Mesendoderm (in vitro differentiated cells): ENCODE results near the gene U2AF2. TPM values are rescaled to one million over a fixed set of nuclear protein-coding genes. Genes with fewer than 3 reads are reported as not detected.

Experiments used
- DNase-seq: peaks from one replicate; pipeline ENCODE4 v3.0.0; 2013
- H2AK5ac ChIP-seq: 2 replicates; pipeline ENCODE4 v1.6.1; 2013; ENCODE audit warnings: low read length, inconsistent platforms
- H2BK120ac ChIP-seq: 2 replicates; pipeline ENCODE4 v1.6.1; 2013; ENCODE audit warnings: low read depth, mild to moderate bottlenecking, low read length, moderate library complexity, mixed read lengths
- H2BK15ac ChIP-seq: replicated peaks from 2 replicates; pipeline ENCODE4 v1.6.1; 2013; ENCODE audit warnings: low read depth, mild to moderate bottlenecking, moderate library complexity
- H2BK5ac ChIP-seq: 2 replicates; pipeline ENCODE4 v1.6.1; 2013; ENCODE audit warnings: low read length, inconsistent platforms
- H3K18ac ChIP-seq: 2 replicates; pipeline ENCODE4 v1.6.1; 2013; ENCODE audit warnings: mild to moderate bottlenecking, low read length, mixed read lengths
- H3K23ac ChIP-seq: one replicate; pipeline ENCODE4 v1.6.1; 2013; ENCODE audit warnings: low read length
- H3K27ac ChIP-seq: 2 replicates; pipeline ENCODE4 v1.5.1; 2013; ENCODE audit warnings: low read depth, mild to moderate bottlenecking, inconsistent platforms, low read length, moderate library complexity
- H3K27me3 ChIP-seq: 2 replicates; pipeline ENCODE4 v1.6.1; 2013; ENCODE audit warnings: low read length, control low read depth, mild to moderate bottlenecking, inconsistent platforms; ENCODE audit not compliant: insufficient read depth, poor library complexity
- H3K36me3 ChIP-seq: 2 replicates; pipeline ENCODE4 v1.6.1; 2013; ENCODE audit warnings: low read length, inconsistent platforms; ENCODE audit not compliant: control insufficient read depth, insufficient read depth
- H3K4ac ChIP-seq: one replicate; pipeline ENCODE4 v1.6.1; 2013; ENCODE audit warnings: low read depth, mild to moderate bottlenecking, low read length, moderate library complexity
- H3K4me1 ChIP-seq: 2 replicates; pipeline ENCODE4 v1.6.1; 2013; ENCODE audit warnings: low read depth, low read length, inconsistent platforms; ENCODE audit not compliant: control insufficient read depth
- H3K4me2 ChIP-seq: 2 replicates; pipeline ENCODE4 v1.6.1; 2013; ENCODE audit warnings: low read length
- H3K4me3 ChIP-seq: 2 replicates; pipeline ENCODE4 v1.5.1; 2013; ENCODE audit warnings: mild to moderate bottlenecking, low read length
- H3K56ac ChIP-seq: one replicate; pipeline ENCODE4 v1.6.1; 2013; ENCODE audit warnings: low read length
- H3K79me1 ChIP-seq: 2 replicates; pipeline ENCODE4 v1.6.1; 2013; ENCODE audit warnings: low read length, inconsistent platforms
- H3K79me2 ChIP-seq: 2 replicates; pipeline ENCODE4 v1.6.1; 2013; ENCODE audit warnings: mild to moderate bottlenecking, low read length; ENCODE audit not compliant: control insufficient read depth, insufficient read depth
- H3K9ac ChIP-seq: 2 replicates; pipeline ENCODE4 v1.6.1; 2013; ENCODE audit warnings: low read length, inconsistent platforms
- H4K5ac ChIP-seq: one replicate; pipeline ENCODE4 v1.6.1; 2013; ENCODE audit warnings: low read length
- H4K8ac ChIP-seq: one replicate; pipeline ENCODE4 v1.6.1; 2013; ENCODE audit warnings: low read depth, mild to moderate bottlenecking, control low read depth, low read length, moderate library complexity
- WGBS: extraction: QIAGEN DNeasy Blood & Tissue Kit; methylation state at CpG from one replicate; pipeline ENCODE4 v1.1.7; 2013; ENCODE audit warnings: low lambda C conversion rate, missing lambda C conversion rate; ENCODE audit not compliant: insufficient coverage; ENCODE audit errors: extremely low coverage; 5-methylcytosine and 5-hydroxymethylcytosine counted together
- polyA plus RNA-seq, 2 experiments: library from polyadenylated mRNA; stranded (reverse); fragments of 200-250 nt; gene quantifications; one replicate each; pipeline ENCODE4 v1.2.3, GENCODE V29; 2013

U2AF2 gene
- 204 TPM for polyA plus RNA-seq (2013, experiment 1 of 2)
- polyA plus RNA-seq (2013, experiment 2 of 2) = 201 TPM

DNA sequence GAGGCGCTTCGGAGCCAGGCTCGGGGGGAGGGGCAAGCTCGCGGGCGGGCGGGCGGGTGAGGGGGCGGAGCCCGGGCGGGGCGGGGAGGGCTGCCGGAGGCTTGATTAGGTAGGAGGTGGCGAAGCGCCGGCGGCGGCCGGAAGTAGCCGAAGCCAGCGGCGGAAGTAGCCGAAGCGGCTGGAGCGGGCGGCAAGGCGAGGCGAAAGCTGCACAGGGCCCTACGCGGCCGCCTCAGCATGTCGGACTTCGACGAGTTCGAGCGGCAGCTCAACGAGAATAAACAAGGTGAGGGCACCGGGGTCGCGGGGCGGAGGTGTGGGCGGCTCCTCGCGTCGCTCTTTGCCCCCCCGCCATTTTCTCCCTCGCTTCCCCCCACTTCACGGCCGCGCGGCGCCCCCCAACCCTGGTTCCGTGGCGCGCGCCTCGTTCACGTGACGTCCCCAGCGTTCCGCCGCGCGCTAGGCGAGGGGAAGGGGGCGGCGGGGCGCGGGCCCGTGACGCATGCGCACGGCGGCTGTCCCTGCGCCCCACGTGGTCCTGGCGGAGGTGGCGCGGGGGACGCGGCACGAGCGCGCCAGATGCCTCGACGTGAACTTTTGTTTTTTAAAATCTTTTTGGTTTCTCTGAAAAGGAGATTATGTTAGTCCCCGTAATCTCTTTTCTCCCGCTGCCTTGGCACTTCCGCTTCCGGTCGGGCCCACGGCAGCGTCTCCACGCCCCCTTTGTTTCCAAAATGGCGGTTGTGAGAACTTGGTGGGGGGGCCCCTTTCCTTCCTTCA lies at the start of gene U2AF2:
TSS of gene U2AF2 (plus strand) at position 168 of the 780 bp plus-strand sequence. CDS start at position 238, 70 bp downstream.
- peak within 1 kb of the TSS; percentile 68 for H4K5ac ChIP-seq
- peak within 1 kb of the TSS; percentile 84 for H2BK120ac ChIP-seq
- no peaks in the 10 kb centered on the region for H3K36me3 ChIP-seq
- peak within 1 kb of the TSS; percentile 81 for H3K4me3 ChIP-seq
- no peak within 1 kb of the TSS for H2AK5ac ChIP-seq
- H3K4me1 ChIP-seq = peaks cover 4% of the 10 kb centered on the region
- H3K23ac ChIP-seq = peak within 1 kb of the TSS; percentile 48
- peak within 1 kb of the TSS; percentile 98 for H3K4ac ChIP-seq
- H4K8ac ChIP-seq = peak within 1 kb of the TSS; percentile 56
- H3K9ac ChIP-seq = peak within 1 kb of the TSS; percentile 99
- H3K4me2 ChIP-seq = peak within 1 kb of the TSS; percentile 85
- peaks cover 47% of the 10 kb centered on the region for H3K79me2 ChIP-seq
- peak within 1 kb of the TSS; percentile 96 for H3K18ac ChIP-seq
- no peaks in the 10 kb centered on the region for H3K27me3 ChIP-seq
- H2BK15ac ChIP-seq = no peak within 1 kb of the TSS
- peak; percentile 92 for DNase-seq
- peak within 1 kb of the TSS; percentile 98 for H3K56ac ChIP-seq
- peak within 1 kb of the TSS; percentile 98 for H2BK5ac ChIP-seq
- peak within 1 kb of the TSS; percentile 96 for H3K27ac ChIP-seq
- H3K79me1 ChIP-seq = no peaks in the 10 kb centered on the region
- no CpG with 5 or more reads among the region's 95 CpGs for WGBS

DNA sequence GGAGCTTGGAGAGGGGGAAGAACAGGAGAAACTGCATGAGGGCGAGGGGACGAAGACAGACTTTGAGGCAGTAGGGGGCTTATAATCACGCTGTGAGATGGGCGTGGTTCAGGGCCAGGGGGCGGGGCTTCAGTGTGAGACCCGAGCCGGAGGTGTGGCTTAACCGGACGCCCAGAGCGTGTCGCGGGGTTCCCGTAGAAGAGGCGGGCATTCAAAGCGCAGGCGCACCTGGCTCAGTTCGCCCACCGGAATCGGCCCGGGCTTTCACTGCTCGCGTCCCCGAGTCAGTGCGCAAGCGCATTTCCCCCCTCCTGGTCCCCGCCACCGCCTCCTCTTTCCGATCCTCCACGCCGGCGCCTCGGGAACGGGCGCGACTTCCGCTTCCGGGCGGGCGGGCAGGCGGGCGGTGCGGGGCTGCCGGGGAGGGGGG lies 49.6 kb upstream of the U2AF2 start:
- H2AK5ac ChIP-seq = no peak overlapping the region
- no peak overlapping the region for H2BK5ac ChIP-seq
- H3K36me3 ChIP-seq = no peaks in the 10 kb centered on the region
- H3K27ac ChIP-seq = peak overlapping the region; percentile 97
- no peak overlapping the region for H2BK15ac ChIP-seq
- peak overlapping the region; percentile 12 for H3K4me3 ChIP-seq
- H3K23ac ChIP-seq = peak overlapping the region; percentile 24
- peak overlapping the region; percentile 69 for H3K9ac ChIP-seq
- no peak overlapping the region for H3K18ac ChIP-seq
- no peak overlapping the region for H4K8ac ChIP-seq
- H3K79me1 ChIP-seq = peaks cover 17% of the 10 kb centered on the region
- WGBS = no CpG with 5 or more reads among the region's 43 CpGs
- peaks cover 4% of the 10 kb centered on the region for H3K4me1 ChIP-seq
- H3K56ac ChIP-seq = peak overlapping the region; percentile 84
- H3K4me2 ChIP-seq = no peak overlapping the region
- no peak overlapping the region for H4K5ac ChIP-seq
- H3K4ac ChIP-seq = no peak overlapping the region
- H3K79me2 ChIP-seq = peaks cover 2% of the 10 kb centered on the region
- H3K27me3 ChIP-seq = no peaks in the 10 kb centered on the region
- no peak overlapping the region for H2BK120ac ChIP-seq
- peak; percentile 98 for DNase-seq

DNA sequence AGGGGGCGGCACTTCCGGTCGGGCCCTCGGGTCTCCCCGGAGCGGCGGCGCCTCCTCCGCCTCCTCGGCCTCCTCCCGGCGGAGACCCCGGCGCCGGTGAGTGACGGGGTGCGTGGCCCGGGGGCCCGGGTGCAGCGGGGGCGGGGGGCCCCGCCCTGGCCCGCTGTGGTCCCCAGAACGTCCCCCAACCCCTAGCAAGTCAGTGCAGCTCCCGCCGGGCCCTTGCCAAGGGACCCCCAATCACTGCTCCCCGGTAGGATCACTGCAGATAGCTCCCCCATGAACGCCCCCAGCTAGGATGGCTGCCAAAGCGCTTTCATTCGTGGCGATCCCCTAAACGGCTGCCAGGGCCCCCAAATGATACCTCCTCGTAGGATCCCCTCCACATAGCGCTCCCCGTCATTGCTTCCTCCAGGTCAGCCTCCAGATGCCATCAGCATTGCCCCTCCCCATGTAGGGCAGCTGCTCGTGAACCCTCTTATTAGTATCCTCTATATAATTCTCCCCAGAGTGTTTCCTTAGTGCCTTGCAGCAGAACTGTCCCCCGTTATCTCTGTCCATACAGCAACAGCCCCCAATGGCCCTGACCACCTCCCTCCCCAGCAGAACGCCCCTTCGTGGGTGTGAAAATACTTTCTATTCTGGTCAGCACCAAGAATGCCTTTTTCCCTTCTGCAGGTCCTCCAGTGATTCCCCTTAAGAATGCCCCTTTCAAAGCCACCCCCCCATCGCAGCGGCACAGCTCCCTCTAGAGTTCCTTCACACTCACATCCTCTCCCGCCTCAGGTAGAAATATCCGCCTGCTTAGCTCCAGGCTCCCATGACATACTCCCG lies 49.0 kb upstream of the U2AF2 start, which contains the start of gene ZNF865:
TSS of gene ZNF865 (plus strand) at position 11 of the 834 bp plus-strand sequence. CDS start 7,972 bp downstream, outside the sequence.
- no peaks in the 10 kb centered on the region for H3K36me3 ChIP-seq
- no CpG with 5 or more reads among the region's 44 CpGs for WGBS
- H3K4me2 ChIP-seq = peak within 1 kb of the TSS; percentile 94
- peaks cover 17% of the 10 kb centered on the region for H3K79me1 ChIP-seq
- peaks cover 2% of the 10 kb centered on the region for H3K79me2 ChIP-seq
- peaks cover 4% of the 10 kb centered on the region for H3K4me1 ChIP-seq
- H3K18ac ChIP-seq = peak within 1 kb of the TSS; percentile 93
- peak within 1 kb of the TSS; percentile 90 for H3K9ac ChIP-seq
- H3K4ac ChIP-seq = peak within 1 kb of the TSS; percentile 96
- peak within 1 kb of the TSS; percentile 73 for H2BK120ac ChIP-seq
- peak within 1 kb of the TSS; percentile 98 for H3K27ac ChIP-seq
- peak within 1 kb of the TSS; percentile 92 for H2BK5ac ChIP-seq
- peak within 1 kb of the TSS; percentile 97 for H2AK5ac ChIP-seq
- peak; percentile 97 for DNase-seq
- H3K56ac ChIP-seq = peak within 1 kb of the TSS; percentile 98
- no peak within 1 kb of the TSS for H2BK15ac ChIP-seq
- peak within 1 kb of the TSS; percentile 81 for H4K5ac ChIP-seq
- H3K27me3 ChIP-seq = no peaks in the 10 kb centered on the region
- peak within 1 kb of the TSS; percentile 86 for H3K4me3 ChIP-seq
- H4K8ac ChIP-seq = no peak within 1 kb of the TSS
- H3K23ac ChIP-seq = peak within 1 kb of the TSS; percentile 80

DNA sequence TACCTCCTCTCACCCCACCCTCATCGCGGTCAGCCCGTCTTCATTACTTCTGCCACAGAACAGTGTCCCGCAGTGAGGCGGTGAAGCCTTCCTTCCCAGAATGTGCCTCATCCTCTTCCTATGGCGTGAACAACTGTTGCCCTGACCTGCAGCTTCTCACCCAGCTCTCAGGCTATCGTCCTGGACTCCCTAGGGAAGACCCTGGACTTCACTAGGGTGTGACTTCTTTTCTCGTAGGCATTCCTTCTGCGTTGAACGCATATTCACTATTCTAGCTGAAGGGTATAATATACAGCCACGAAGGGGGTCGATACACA lies 48.4 kb upstream of the U2AF2 start:
- no CpG with 5 or more reads among the region's 12 CpGs for WGBS

DNA sequence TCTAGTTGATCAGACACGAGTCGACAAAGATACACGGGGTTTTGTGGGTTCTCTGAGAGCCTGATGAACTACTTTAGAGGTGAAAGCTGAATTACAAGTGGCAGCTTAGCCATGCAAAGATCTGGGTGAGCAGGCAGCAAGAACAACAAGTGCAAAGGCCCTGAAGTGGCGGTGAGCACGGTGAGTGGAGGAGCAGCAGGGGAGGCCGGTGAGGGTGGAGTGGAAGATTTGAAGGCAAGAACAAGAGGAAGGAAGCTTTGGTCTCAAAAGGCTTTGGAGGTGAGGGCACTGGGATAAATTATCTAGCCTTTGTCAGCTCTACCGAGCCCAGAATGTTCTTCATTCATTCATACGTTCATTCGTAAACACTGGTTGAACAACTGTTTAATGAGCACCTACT lies 48.0 kb upstream of the U2AF2 start:
- H3K4me3 ChIP-seq = no peak overlapping the region
- H3K56ac ChIP-seq = peak overlapping the region; percentile 92
- H2AK5ac ChIP-seq = no peak overlapping the region
- DNase-seq = no peak
- peak overlapping the region; percentile 85 for H3K9ac ChIP-seq
- H2BK15ac ChIP-seq = no peak overlapping the region
- H4K5ac ChIP-seq = no peak overlapping the region
- H2BK5ac ChIP-seq = no peak overlapping the region
- H4K8ac ChIP-seq = no peak overlapping the region
- peaks cover 2% of the 10 kb centered on the region for H3K79me2 ChIP-seq
- no peak overlapping the region for H3K18ac ChIP-seq
- peak overlapping the region; percentile 79 for H3K4me2 ChIP-seq
- peak overlapping the region; percentile 3 for H3K23ac ChIP-seq
- no peaks in the 10 kb centered on the region for H3K36me3 ChIP-seq
- H2BK120ac ChIP-seq = no peak overlapping the region
- peaks cover 17% of the 10 kb centered on the region for H3K79me1 ChIP-seq
- peaks cover 4% of the 10 kb centered on the region for H3K4me1 ChIP-seq
- H3K27ac ChIP-seq = no peak overlapping the region
- H3K4ac ChIP-seq = no peak overlapping the region
- no peaks in the 10 kb centered on the region for H3K27me3 ChIP-seq
- WGBS = no CpG with 5 or more reads among the region's 9 CpGs

More for the DNA sequence above, 48.4 kb upstream of the U2AF2 start:
- Histone ChIP-seq H3K23ac (peak overlapping the region; percentile 3), H3K4me2 (peak overlapping the region; percentile 79), H4K8ac (no peak overlapping the region), H3K27me3 (no peaks in the 10 kb centered on the region), H2BK5ac (no peak overlapping the region), H3K9ac (peak overlapping the region; percentile 85), H3K4me3 (peak overlapping the region; percentile 20), H3K4me1 (peaks cover 4% of the 10 kb centered on the region), H3K56ac (peak overlapping the region; percentile 92), H3K79me1 (peaks cover 17% of the 10 kb centered on the region), H2AK5ac (no peak overlapping the region), H3K36me3 (no peaks in the 10 kb centered on the region), H2BK15ac (no peak overlapping the region), H2BK120ac (no peak overlapping the region), H3K4ac (no peak overlapping the region), H3K79me2 (peaks cover 2% of the 10 kb centered on the region), H3K18ac (no peak overlapping the region), H4K5ac (no peak overlapping the region), H3K27ac (no peak overlapping the region)
- DNase-seq = no peak
